WTC11 (cell line): ENCODE data around the gene LOXL1. TPM values are rescaled to one million over a fixed set of nuclear protein-coding genes. Genes with fewer than 3 reads are reported as not detected.

Experiments used
- ATAC-seq: fragments of 200-7000 bp; cut with Tn5 transposase; 2 replicates; pipeline ENCODE4 v1.10.0; 2021; ENCODE audit warnings: mild to moderate bottlenecking, moderate library complexity
- CTCF ChIA-PET: fragments of 300-600 bp; sonication (Branson Sonifier 250); formaldehyde crosslinking; loops from one replicate; lab custom pipeline; 2021; ENCODE audit warnings: antibody characterized with exemption; lab: Charles Lee
- POLR2A ChIA-PET: fragments of 350-600 bp; sonication (Branson Sonifier 250); formaldehyde crosslinking; loops from one replicate; lab custom pipeline; 2021; ENCODE audit warnings: antibody characterized with exemption; lab: Charles Lee
- DNase-seq: peaks from one replicate; pipeline ENCODE4 v3.0.0; 2021; ENCODE audit warnings: low spot score
- H3K27ac Mint-ChIP-seq: 2 replicates; pipeline ENCODE4 v1.8.0; 2021; ENCODE audit warnings: mixed read lengths
- H3K27me3 Mint-ChIP-seq: 2 replicates; pipeline ENCODE4 v1.8.0; 2021; ENCODE audit warnings: low read depth, mild to moderate bottlenecking, moderate library complexity, mixed read lengths
- H3K36me3 Mint-ChIP-seq: 2 replicates; pipeline ENCODE4 v1.8.0; 2021; ENCODE audit warnings: mixed read lengths
- H3K4me1 Mint-ChIP-seq: 2 replicates; pipeline ENCODE4 v1.8.0; 2022; ENCODE audit warnings: mixed read lengths
- H3K4me3 Mint-ChIP-seq: 2 replicates; pipeline ENCODE4 v1.8.0; 2021; ENCODE audit warnings: mild to moderate bottlenecking, moderate library complexity, mixed read lengths
- H3K9me3 Mint-ChIP-seq: 2 replicates; pipeline ENCODE4 v1.8.0; 2021; ENCODE audit warnings: mixed read lengths
- ATF1 ChIP-seq: sonication (generic); formaldehyde crosslinking; IDR thresholded peaks from 2 replicates; pipeline ENCODE4 v1.8.1; 2023; ENCODE audit warnings: mild to moderate bottlenecking, moderate library complexity, missing genetic modification reagents
- CBFB ChIP-seq: sonication (generic); formaldehyde crosslinking; IDR thresholded peaks from 2 replicates; pipeline ENCODE4 v1.8.1; 2022; ENCODE audit warnings: mild to moderate bottlenecking, low read depth, missing genetic modification reagents
- CDX4 ChIP-seq: fragments of 250-450 bp; sonication (Bioruptor Pico); IDR thresholded peaks from 2 replicates; pipeline ENCODE4 v1.9.0; 2021; ENCODE audit warnings: moderate library complexity, mild to moderate bottlenecking, inconsistent platforms, borderline replicate concordance
- E2F1 ChIP-seq: sonication (generic); formaldehyde crosslinking; IDR thresholded peaks from 2 replicates; pipeline ENCODE4 v1.8.0; 2022; ENCODE audit warnings: mild to moderate bottlenecking, missing genetic modification reagents
- EMX1 ChIP-seq: fragments of 250-450 bp; sonication (Bioruptor Pico); IDR thresholded peaks from 2 replicates; pipeline ENCODE4 v1.8.0; 2021; ENCODE audit warnings: mild to moderate bottlenecking
- FOXP1 ChIP-seq: sonication (generic); formaldehyde crosslinking; IDR thresholded peaks from 2 replicates; pipeline ENCODE4 v1.8.0; 2022; ENCODE audit warnings: missing genetic modification reagents, mild to moderate bottlenecking, moderate library complexity, borderline replicate concordance
- GTF2I ChIP-seq: fragments of 250-450 bp; sonication (Bioruptor Pico); conservative IDR thresholded peaks from 2 replicates; pipeline ENCODE4 v1.4.0; 2021; ENCODE audit warnings: mild to moderate bottlenecking
- IRF2 ChIP-seq: sonication (generic); formaldehyde crosslinking; IDR thresholded peaks from 2 replicates; pipeline ENCODE4 v1.8.0; 2022; ENCODE audit warnings: low read depth, missing genetic modification reagents, borderline replicate concordance
- MYBL2 ChIP-seq: sonication (generic); formaldehyde crosslinking; IDR thresholded peaks from 2 replicates; pipeline ENCODE4 v1.8.1; 2023; ENCODE audit warnings: mild to moderate bottlenecking, moderate library complexity, missing genetic modification reagents
- RELA ChIP-seq: sonication (generic); formaldehyde crosslinking; IDR thresholded peaks from 2 replicates; pipeline ENCODE4 v1.8.1; 2022; ENCODE audit warnings: missing genetic modification reagents, mild to moderate bottlenecking, borderline replicate concordance
- SP1 ChIP-seq: sonication (generic); formaldehyde crosslinking; conservative IDR thresholded peaks from 2 replicates; pipeline ENCODE4 v1.8.1; 2022; ENCODE audit warnings: missing genetic modification reagents
- TCF7 ChIP-seq: sonication (generic); formaldehyde crosslinking; IDR thresholded peaks from 2 replicates; pipeline ENCODE4 v1.8.0; 2022; ENCODE audit warnings: mild to moderate bottlenecking, low read depth, missing genetic modification reagents, moderate library complexity
- ZNF138 ChIP-seq: sonication (generic); formaldehyde crosslinking; conservative IDR thresholded peaks from 2 replicates; pipeline ENCODE4 v1.8.1; 2022; ENCODE audit warnings: mild to moderate bottlenecking, moderate library complexity, missing genetic modification reagents
- ZNF416 ChIP-seq: fragments of 250-450 bp; sonication (Bioruptor Pico); IDR thresholded peaks from 2 replicates; pipeline ENCODE4 v1.9.0; 2021; ENCODE audit warnings: mild to moderate bottlenecking, inconsistent platforms
- ZNF423 ChIP-seq: fragments of 250-450 bp; sonication (Bioruptor Pico); IDR thresholded peaks from 2 replicates; pipeline ENCODE4 v2.1.2; 2022; ENCODE audit warnings: mild to moderate bottlenecking, moderate library complexity
- total RNA-seq: library from RNA; stranded (reverse); gene quantifications from 3 replicates; pipeline ENCODE4 v1.2.3, GENCODE V29; 2021
- TF ChIP-seq, protein P1 (sequence below): fragments of 250-450 bp; sonication (Bioruptor Pico); IDR thresholded peaks from 2 replicates; pipeline ENCODE4 v1.9.0; 2021; ENCODE audit warnings: mild to moderate bottlenecking
- TF ChIP-seq, protein P2 (sequence below): sonication (generic); formaldehyde crosslinking; IDR thresholded peaks from 2 replicates; pipeline ENCODE4 v1.8.0; 2022; ENCODE audit warnings: mild to moderate bottlenecking, missing genetic modification reagents
- TF ChIP-seq, protein P3 (sequence below): sonication (generic); formaldehyde crosslinking; IDR thresholded peaks from 2 replicates; pipeline ENCODE4 v1.8.1; 2022; ENCODE audit warnings: low read depth, missing genetic modification reagents, borderline replicate concordance
- TF ChIP-seq, protein P4 (sequence below): sonication (generic); formaldehyde crosslinking; IDR thresholded peaks from 2 replicates; pipeline ENCODE4 v1.8.1; 2023; ENCODE audit warnings: mild to moderate bottlenecking, missing genetic modification reagents, moderate library complexity
- TF ChIP-seq, protein P5 (sequence below): sonication (generic); formaldehyde crosslinking; IDR thresholded peaks from 2 replicates; pipeline ENCODE4 v1.8.1; 2023; ENCODE audit warnings: mild to moderate bottlenecking, moderate library complexity, missing genetic modification reagents
- TF ChIP-seq, protein P6 (sequence below): sonication (generic); formaldehyde crosslinking; IDR thresholded peaks from 2 replicates; pipeline ENCODE4 v1.8.1; 2022; ENCODE audit warnings: mild to moderate bottlenecking, moderate library complexity, missing genetic modification reagents

The LOXL1 gene
- total RNA-seq, 1 experiment from 2014 or later, result 10.6 TPM

DNA sequence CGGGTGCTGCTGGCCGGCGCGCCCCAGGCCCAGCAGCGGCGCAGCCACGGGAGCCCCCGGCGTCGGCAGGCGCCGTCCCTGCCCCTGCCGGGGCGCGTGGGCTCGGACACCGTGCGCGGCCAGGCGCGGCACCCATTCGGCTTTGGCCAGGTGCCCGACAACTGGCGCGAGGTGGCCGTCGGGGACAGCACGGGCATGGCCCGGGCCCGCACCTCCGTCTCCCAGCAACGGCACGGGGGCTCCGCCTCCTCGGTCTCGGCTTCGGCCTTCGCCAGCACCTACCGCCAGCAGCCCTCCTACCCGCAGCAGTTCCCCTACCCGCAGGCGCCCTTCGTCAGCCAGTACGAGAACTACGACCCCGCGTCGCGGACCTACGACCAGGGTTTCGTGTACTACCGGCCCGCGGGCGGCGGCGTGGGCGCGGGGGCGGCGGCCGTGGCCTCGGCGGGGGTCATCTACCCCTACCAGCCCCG is 777 bp downstream of the LOXL1 start:
- no peak for TF ChIP-seq CDX4 (CRISPR knock-in tag)
- TF ChIP-seq EMX1 (CRISPR knock-in tag), result no peak
- TF ChIP-seq, protein P1, sequence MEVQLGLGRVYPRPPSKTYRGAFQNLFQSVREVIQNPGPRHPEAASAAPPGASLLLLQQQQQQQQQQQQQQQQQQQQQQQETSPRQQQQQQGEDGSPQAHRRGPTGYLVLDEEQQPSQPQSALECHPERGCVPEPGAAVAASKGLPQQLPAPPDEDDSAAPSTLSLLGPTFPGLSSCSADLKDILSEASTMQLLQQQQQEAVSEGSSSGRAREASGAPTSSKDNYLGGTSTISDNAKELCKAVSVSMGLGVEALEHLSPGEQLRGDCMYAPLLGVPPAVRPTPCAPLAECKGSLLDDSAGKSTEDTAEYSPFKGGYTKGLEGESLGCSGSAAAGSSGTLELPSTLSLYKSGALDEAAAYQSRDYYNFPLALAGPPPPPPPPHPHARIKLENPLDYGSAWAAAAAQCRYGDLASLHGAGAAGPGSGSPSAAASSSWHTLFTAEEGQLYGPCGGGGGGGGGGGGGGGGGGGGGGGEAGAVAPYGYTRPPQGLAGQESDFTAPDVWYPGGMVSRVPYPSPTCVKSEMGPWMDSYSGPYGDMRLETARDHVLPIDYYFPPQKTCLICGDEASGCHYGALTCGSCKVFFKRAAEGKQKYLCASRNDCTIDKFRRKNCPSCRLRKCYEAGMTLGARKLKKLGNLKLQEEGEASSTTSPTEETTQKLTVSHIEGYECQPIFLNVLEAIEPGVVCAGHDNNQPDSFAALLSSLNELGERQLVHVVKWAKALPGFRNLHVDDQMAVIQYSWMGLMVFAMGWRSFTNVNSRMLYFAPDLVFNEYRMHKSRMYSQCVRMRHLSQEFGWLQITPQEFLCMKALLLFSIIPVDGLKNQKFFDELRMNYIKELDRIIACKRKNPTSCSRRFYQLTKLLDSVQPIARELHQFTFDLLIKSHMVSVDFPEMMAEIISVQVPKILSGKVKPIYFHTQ (CRISPR knock-in tag), result no peak
- TF ChIP-seq SP1, result no peak
- TF ChIP-seq RELA, result no peak
- peak; percentile 42; the same call in 1 of the 2 replicates for TF ChIP-seq MYBL2 (CRISPR knock-in tag)
- no peak for TF ChIP-seq ZNF416 (CRISPR knock-in tag)
- TF ChIP-seq TCF7 (CRISPR knock-in tag), result 0 out of 2 replicates have a peak, but pooled peaks have one; percentile 70
- 0 out of 2 replicates have a peak, but pooled peaks have one; percentile 3 for TF ChIP-seq CBFB (CRISPR knock-in tag)
- TF ChIP-seq, protein P2, sequence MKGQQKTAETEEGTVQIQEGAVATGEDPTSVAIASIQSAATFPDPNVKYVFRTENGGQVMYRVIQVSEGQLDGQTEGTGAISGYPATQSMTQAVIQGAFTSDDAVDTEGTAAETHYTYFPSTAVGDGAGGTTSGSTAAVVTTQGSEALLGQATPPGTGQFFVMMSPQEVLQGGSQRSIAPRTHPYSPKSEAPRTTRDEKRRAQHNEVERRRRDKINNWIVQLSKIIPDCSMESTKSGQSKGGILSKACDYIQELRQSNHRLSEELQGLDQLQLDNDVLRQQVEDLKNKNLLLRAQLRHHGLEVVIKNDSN (CRISPR knock-in tag), result no peak
- TF ChIP-seq GTF2I (CRISPR knock-in tag), result no peak
- no peak for TF ChIP-seq FOXP1
- no peak for TF ChIP-seq ZNF138
- no peak for TF ChIP-seq ATF1
- TF ChIP-seq, protein P3, sequence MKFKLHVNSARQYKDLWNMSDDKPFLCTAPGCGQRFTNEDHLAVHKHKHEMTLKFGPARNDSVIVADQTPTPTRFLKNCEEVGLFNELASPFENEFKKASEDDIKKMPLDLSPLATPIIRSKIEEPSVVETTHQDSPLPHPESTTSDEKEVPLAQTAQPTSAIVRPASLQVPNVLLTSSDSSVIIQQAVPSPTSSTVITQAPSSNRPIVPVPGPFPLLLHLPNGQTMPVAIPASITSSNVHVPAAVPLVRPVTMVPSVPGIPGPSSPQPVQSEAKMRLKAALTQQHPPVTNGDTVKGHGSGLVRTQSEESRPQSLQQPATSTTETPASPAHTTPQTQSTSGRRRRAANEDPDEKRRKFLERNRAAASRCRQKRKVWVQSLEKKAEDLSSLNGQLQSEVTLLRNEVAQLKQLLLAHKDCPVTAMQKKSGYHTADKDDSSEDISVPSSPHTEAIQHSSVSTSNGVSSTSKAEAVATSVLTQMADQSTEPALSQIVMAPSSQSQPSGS (CRISPR knock-in tag), result no peak
- H3K4me1 Mint-ChIP-seq, result peaks cover 47% of the 10 kb centered on the region
- DNase-seq (peak; percentile 65), ATAC-seq (peak; percentile 15)
- ChIA-PET POLR2A (interaction anchor here (1.0 kb wide), 1 partner anchor 59 kb away, joined by 3 read pairs; no protein-coding TSS in a partner anchor), CTCF (interaction anchor here (0.7 to 5.2 kb wide), 40 partner anchors 8 to 296 kb away, joined by 3 to 61 read pairs (median 5); partner anchors contain the start of genes INSYN1, PML, STOML1 and TBC1D21)
- H3K4me3 Mint-ChIP-seq, result peak overlapping the region; percentile 49
- H3K27me3 Mint-ChIP-seq, result peaks cover 11% of the 10 kb centered on the region
- no peaks in the 10 kb centered on the region for H3K36me3 Mint-ChIP-seq
- H3K27ac Mint-ChIP-seq, result no peak overlapping the region
- no peaks in the 10 kb centered on the region for H3K9me3 Mint-ChIP-seq

GRCh38 chr15:73927476-73928240 is 1.4 kb downstream of the LOXL1 start:
- peaks cover 43% of the 10 kb centered on the region for H3K4me1 Mint-ChIP-seq
- no peaks in the 10 kb centered on the region for H3K9me3 Mint-ChIP-seq
- peaks cover 11% of the 10 kb centered on the region for H3K27me3 Mint-ChIP-seq
- H3K36me3 Mint-ChIP-seq, result no peaks in the 10 kb centered on the region
- no peak overlapping the region for H3K27ac Mint-ChIP-seq
- peak; percentile 38 for ATAC-seq
- CTCF ChIA-PET, result interaction anchor here (0.6 to 5.2 kb wide), 46 partner anchors 9 to 492 kb away, joined by 3 to 61 read pairs (median 4); partner anchors contain the start of genes INSYN1, PML, STOML1 and TBC1D21
- POLR2A ChIA-PET, result interaction anchor here (0.6 to 1.0 kb wide), 2 partner anchors 58 to 776 kb away, joined by 3 to 4 read pairs; no protein-coding TSS in a partner anchor
- H3K4me3 Mint-ChIP-seq, result peak overlapping the region; percentile 68
- DNase-seq, result peak; percentile 74
- TF ChIP-seq, protein P4, sequence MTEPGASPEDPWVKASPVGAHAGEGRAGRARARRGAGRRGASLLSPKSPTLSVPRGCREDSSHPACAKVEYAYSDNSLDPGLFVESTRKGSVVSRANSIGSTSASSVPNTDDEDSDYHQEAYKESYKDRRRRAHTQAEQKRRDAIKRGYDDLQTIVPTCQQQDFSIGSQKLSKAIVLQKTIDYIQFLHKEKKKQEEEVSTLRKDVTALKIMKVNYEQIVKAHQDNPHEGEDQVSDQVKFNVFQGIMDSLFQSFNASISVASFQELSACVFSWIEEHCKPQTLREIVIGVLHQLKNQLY, result no peak
- TF ChIP-seq ZNF423 (CRISPR knock-in tag), result peak; percentile 33; the same call in 1 of the 2 replicates
- TF ChIP-seq, protein P5, sequence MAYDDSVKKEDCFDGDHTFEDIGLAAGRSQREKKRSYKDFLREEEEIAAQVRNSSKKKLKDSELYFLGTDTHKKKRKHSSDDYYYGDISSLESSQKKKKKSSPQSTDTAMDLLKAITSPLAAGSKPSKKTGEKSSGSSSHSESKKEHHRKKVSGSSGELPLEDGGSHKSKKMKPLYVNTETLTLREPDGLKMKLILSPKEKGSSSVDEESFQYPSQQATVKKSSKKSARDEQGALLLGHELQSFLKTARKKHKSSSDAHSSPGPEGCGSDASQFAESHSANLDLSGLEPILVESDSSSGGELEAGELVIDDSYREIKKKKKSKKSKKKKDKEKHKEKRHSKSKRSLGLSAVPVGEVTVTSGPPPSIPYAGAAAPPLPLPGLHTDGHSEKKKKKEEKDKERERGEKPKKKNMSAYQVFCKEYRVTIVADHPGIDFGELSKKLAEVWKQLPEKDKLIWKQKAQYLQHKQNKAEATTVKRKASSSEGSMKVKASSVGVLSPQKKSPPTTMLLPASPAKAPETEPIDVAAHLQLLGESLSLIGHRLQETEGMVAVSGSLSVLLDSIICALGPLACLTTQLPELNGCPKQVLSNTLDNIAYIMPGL (CRISPR knock-in tag), result peak; percentile 94
- no peak for TF ChIP-seq IRF2 (CRISPR knock-in tag)
- TF ChIP-seq E2F1 (CRISPR knock-in tag), result peak; percentile 45; the same call in 1 of the 2 replicates
- TF ChIP-seq, protein P3 (CRISPR knock-in tag), result no peak
- TF ChIP-seq, protein P6, sequence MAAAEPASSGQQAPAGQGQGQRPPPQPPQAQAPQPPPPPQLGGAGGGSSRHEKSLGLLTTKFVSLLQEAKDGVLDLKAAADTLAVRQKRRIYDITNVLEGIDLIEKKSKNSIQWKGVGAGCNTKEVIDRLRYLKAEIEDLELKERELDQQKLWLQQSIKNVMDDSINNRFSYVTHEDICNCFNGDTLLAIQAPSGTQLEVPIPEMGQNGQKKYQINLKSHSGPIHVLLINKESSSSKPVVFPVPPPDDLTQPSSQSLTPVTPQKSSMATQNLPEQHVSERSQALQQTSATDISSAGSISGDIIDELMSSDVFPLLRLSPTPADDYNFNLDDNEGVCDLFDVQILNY (CRISPR knock-in tag), result peak; percentile 72
